WTC11 (cell line): ENCODE measurements around the gene TFDP1. TPM values are rescaled to one million over a fixed set of nuclear protein-coding genes. Genes with fewer than 3 reads are reported as not detected.
A peak's percentile ranks its signal among the peaks of the same experiment; 100 is the strongest.

Source experiments
- ATAC-seq: fragments of 200-7000 bp; cut with Tn5 transposase; 2 replicates; pipeline ENCODE4 v1.10.0; 2021; ENCODE audit warnings: mild to moderate bottlenecking, moderate library complexity
- CTCF ChIA-PET: fragments of 300-600 bp; sonication (Branson Sonifier 250); formaldehyde crosslinking; loops from one replicate; lab custom pipeline; 2021; ENCODE audit warnings: antibody characterized with exemption; lab: Charles Lee
- POLR2A ChIA-PET: fragments of 350-600 bp; sonication (Branson Sonifier 250); formaldehyde crosslinking; loops from one replicate; lab custom pipeline; 2021; ENCODE audit warnings: antibody characterized with exemption; lab: Charles Lee
- DNase-seq: peaks from one replicate; pipeline ENCODE4 v3.0.0; 2021; ENCODE audit warnings: low spot score
- H3K27ac Mint-ChIP-seq: 2 replicates; pipeline ENCODE4 v1.8.0; 2021; ENCODE audit warnings: mixed read lengths
- H3K27me3 Mint-ChIP-seq: 2 replicates; pipeline ENCODE4 v1.8.0; 2021; ENCODE audit warnings: low read depth, mild to moderate bottlenecking, moderate library complexity, mixed read lengths
- H3K36me3 Mint-ChIP-seq: 2 replicates; pipeline ENCODE4 v1.8.0; 2021; ENCODE audit warnings: mixed read lengths
- H3K4me1 Mint-ChIP-seq: 2 replicates; pipeline ENCODE4 v1.8.0; 2022; ENCODE audit warnings: mixed read lengths
- H3K4me3 Mint-ChIP-seq: 2 replicates; pipeline ENCODE4 v1.8.0; 2021; ENCODE audit warnings: mild to moderate bottlenecking, moderate library complexity, mixed read lengths
- H3K9me3 Mint-ChIP-seq: 2 replicates; pipeline ENCODE4 v1.8.0; 2021; ENCODE audit warnings: mixed read lengths
- AFF4 ChIP-seq: sonication (generic); formaldehyde crosslinking; IDR thresholded peaks from 2 replicates; pipeline ENCODE4 v1.8.1; 2023; ENCODE audit warnings: mild to moderate bottlenecking, missing genetic modification reagents, borderline replicate concordance
- ARID4B ChIP-seq: sonication (generic); formaldehyde crosslinking; IDR thresholded peaks from 2 replicates; pipeline ENCODE4 v1.8.0; 2023; ENCODE audit warnings: missing genetic modification reagents, mild to moderate bottlenecking, borderline replicate concordance
- ATF1 ChIP-seq: sonication (generic); formaldehyde crosslinking; IDR thresholded peaks from 2 replicates; pipeline ENCODE4 v1.8.1; 2023; ENCODE audit warnings: mild to moderate bottlenecking, moderate library complexity, missing genetic modification reagents
- E2F5 ChIP-seq: sonication (generic); formaldehyde crosslinking; IDR thresholded peaks from 2 replicates; pipeline ENCODE4 v1.8.1; 2022; ENCODE audit warnings: mild to moderate bottlenecking, moderate library complexity, missing genetic modification reagents
- ELF4 ChIP-seq: sonication (generic); formaldehyde crosslinking; IDR thresholded peaks from 2 replicates; pipeline ENCODE4 v1.8.1; 2022; ENCODE audit warnings: low read depth, mild to moderate bottlenecking, moderate library complexity, missing genetic modification reagents
- FOXJ3 ChIP-seq: sonication (generic); formaldehyde crosslinking; IDR thresholded peaks from 2 replicates; pipeline ENCODE4 v1.9.0; 2021; ENCODE audit warnings: missing genetic modification reagents, mild to moderate bottlenecking, borderline replicate concordance
- GABPB1 ChIP-seq: sonication (generic); formaldehyde crosslinking; IDR thresholded peaks from 2 replicates; pipeline ENCODE4 v1.8.1; 2023; ENCODE audit warnings: mild to moderate bottlenecking, missing genetic modification reagents
- HMGXB4 ChIP-seq: sonication (generic); formaldehyde crosslinking; IDR thresholded peaks from 2 replicates; pipeline ENCODE4 v1.8.1; 2023; ENCODE audit warnings: mild to moderate bottlenecking, moderate library complexity, missing genetic modification reagents
- IRF2 ChIP-seq: sonication (generic); formaldehyde crosslinking; IDR thresholded peaks from 2 replicates; pipeline ENCODE4 v1.8.0; 2022; ENCODE audit warnings: low read depth, missing genetic modification reagents, borderline replicate concordance
- JUN ChIP-seq: sonication (generic); formaldehyde crosslinking; IDR thresholded peaks from 2 replicates; pipeline ENCODE4 v1.8.0; 2023; ENCODE audit warnings: mild to moderate bottlenecking, missing genetic modification reagents
- MXD4 ChIP-seq: fragments of 250-450 bp; sonication (Bioruptor Pico); IDR thresholded peaks from 2 replicates; pipeline ENCODE4 v1.8.0; 2021; ENCODE audit warnings: mild to moderate bottlenecking, moderate library complexity, borderline replicate concordance
- NFATC4 ChIP-seq: fragments of 250-450 bp; sonication (Bioruptor Pico); IDR thresholded peaks from 2 replicates; pipeline ENCODE4 v1.9.0; 2021; ENCODE audit warnings: mild to moderate bottlenecking
- NR1H2 ChIP-seq: sonication (generic); formaldehyde crosslinking; IDR thresholded peaks from 2 replicates; pipeline ENCODE4 v1.9.0; 2021; ENCODE audit warnings: mild to moderate bottlenecking, moderate library complexity, missing genetic modification reagents
- SMAD3 ChIP-seq: sonication (generic); formaldehyde crosslinking; IDR thresholded peaks from 2 replicates; pipeline ENCODE4 v1.8.0; 2022; ENCODE audit warnings: missing genetic modification reagents, mild to moderate bottlenecking, borderline replicate concordance
- SOX15 ChIP-seq: fragments of 250-450 bp; sonication (Bioruptor Pico); IDR thresholded peaks from 2 replicates; pipeline ENCODE4 v1.9.0; 2021; ENCODE audit warnings: mild to moderate bottlenecking
- ZNF138 ChIP-seq: sonication (generic); formaldehyde crosslinking; conservative IDR thresholded peaks from 2 replicates; pipeline ENCODE4 v1.8.1; 2022; ENCODE audit warnings: mild to moderate bottlenecking, moderate library complexity, missing genetic modification reagents
- ZNF317 ChIP-seq: sonication (generic); formaldehyde crosslinking; IDR thresholded peaks from 2 replicates; pipeline ENCODE4 v1.8.1; 2023; ENCODE audit warnings: low read depth, mild to moderate bottlenecking, moderate library complexity, missing genetic modification reagents, borderline replicate concordance
- ZNF423 ChIP-seq: fragments of 250-450 bp; sonication (Bioruptor Pico); IDR thresholded peaks from 2 replicates; pipeline ENCODE4 v2.1.2; 2022; ENCODE audit warnings: mild to moderate bottlenecking, moderate library complexity
- total RNA-seq: library from RNA; stranded (reverse); gene quantifications from 3 replicates; pipeline ENCODE4 v1.2.3, GENCODE V29; 2021

TFDP1 gene
- total RNA-seq, 1 experiment from 2014 or later, result 61.2 TPM

- ATAC-seq (no peak; the same call in 1 of the 2 replicates), DNase-seq (no peak)
- Mint-ChIP-seq H3K9me3 (no peaks in the 10 kb centered on the region), H3K27ac (no peak overlapping the region), H3K36me3 (peaks cover 23% of the 10 kb centered on the region), H3K4me1 (peaks cover 12% of the 10 kb centered on the region), H3K4me3 (peak overlapping the region; percentile 81), H3K27me3 (no peaks in the 10 kb centered on the region)
- TF ChIP-seq HMGXB4 (peak; percentile 55; the same call in 1 of the 2 replicates), ATF1 (CRISPR knock-in tag) (no peak), NR1H2 (no peak)
- ChIA-PET CTCF (interaction anchor here (1.0 kb wide), 1 partner anchor 23 kb away, joined by 4 read pairs; no protein-coding TSS in a partner anchor), POLR2A (interaction anchor here (0.7 kb wide), 1 partner anchor 534 kb away, joined by 4 read pairs; no protein-coding TSS in a partner anchor)
These were observed 518 bp downstream of the TFDP1 start for GRCh38 chr13:113584870-113585671.

- H3K36me3 Mint-ChIP-seq, result peaks cover 27% of the 10 kb centered on the region
- CTCF ChIA-PET, result interaction anchor here (1.0 kb wide), 1 partner anchor 31 kb away, joined by 4 read pairs; no protein-coding TSS in a partner anchor
- ATAC-seq (no peak), DNase-seq (no peak)
- TF ChIP-seq IRF2 (no peak), ARID4B (no peak), FOXJ3 (CRISPR knock-in tag) (no peak), SOX15 (no peak), SMAD3 (CRISPR knock-in tag) (no peak), GABPB1 (no peak)
- H3K4me1 Mint-ChIP-seq, result peaks cover 12% of the 10 kb centered on the region
- no peaks in the 10 kb centered on the region for H3K27me3 Mint-ChIP-seq
- peak overlapping the region; percentile 81 for H3K4me3 Mint-ChIP-seq
- no peaks in the 10 kb centered on the region for H3K9me3 Mint-ChIP-seq
- H3K27ac Mint-ChIP-seq, result peak overlapping the region; percentile 53; the same call in 1 of the 2 replicates
- POLR2A ChIA-PET, result interaction anchor here (0.7 kb wide), 1 partner anchor 533 kb away, joined by 4 read pairs; no protein-coding TSS in a partner anchor
These were observed 1.3 kb downstream of the TFDP1 start for GRCh38 chr13:113585896-113586295.

- no peak for DNase-seq
- no peak for TF ChIP-seq ZNF317 (CRISPR knock-in tag)
- TF ChIP-seq ZNF423 (CRISPR knock-in tag), result no peak
- no peak for TF ChIP-seq ZNF138 (CRISPR knock-in tag)
- no peak for TF ChIP-seq ELF4 (CRISPR knock-in tag)
- TF ChIP-seq MXD4 (CRISPR knock-in tag), result no peak
- TF ChIP-seq E2F5 (CRISPR knock-in tag), result no peak
- TF ChIP-seq JUN (CRISPR knock-in tag), result no peak
- TF ChIP-seq NFATC4 (CRISPR knock-in tag), result no peak
- no peak for TF ChIP-seq AFF4 (CRISPR knock-in tag)
These were observed 2.3 kb downstream of the TFDP1 start for GRCh38 chr13:113586661-113587479.

More at GRCh38 chr13:113586661-113587479, 2.3 kb downstream of the TFDP1 start:
- Mint-ChIP-seq H3K36me3 (peaks cover 31% of the 10 kb centered on the region), H3K4me3 (peak overlapping the region; percentile 81), H3K27ac (no peak overlapping the region; the same call in 1 of the 2 replicates), H3K27me3 (no peaks in the 10 kb centered on the region), H3K4me1 (peaks cover 12% of the 10 kb centered on the region), H3K9me3 (no peaks in the 10 kb centered on the region)
- POLR2A ChIA-PET, result interaction anchor here (0.7 kb wide), 1 partner anchor 642 kb away, joined by 6 read pairs; no protein-coding TSS in a partner anchor
- CTCF ChIA-PET, result interaction anchor here (1.0 to 1.1 kb wide), 2 partner anchors 25 to 30 kb away, joined by 3 to 4 read pairs; no protein-coding TSS in a partner anchor
- no peak for ATAC-seq
